Measurements from ENCODE around the gene HCRTR1. TPM values are rescaled to one million over a fixed set of nuclear protein-coding genes. Genes with fewer than 3 reads are reported as not detected.

Gene HCRTR1
- total RNA-seq, 2 donors from 2014 or later: not detected

DNA sequence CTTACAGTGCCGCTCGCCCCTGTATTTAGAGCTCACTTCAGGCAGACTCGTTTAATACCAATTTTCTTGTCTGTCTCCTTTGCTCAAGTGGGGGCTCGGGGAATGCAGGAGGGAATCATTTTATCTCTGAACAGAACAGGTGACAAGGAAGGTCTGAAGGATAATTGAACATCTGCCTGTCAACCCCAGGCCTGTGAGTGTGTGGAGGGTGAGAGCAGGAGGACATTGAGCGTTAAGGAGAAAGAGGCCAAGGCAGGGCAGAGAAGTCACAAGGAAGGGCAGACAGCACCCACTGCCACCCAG, 36.9 kb downstream of the HCRTR1 start:
- DNase-seq: no peak
- ATAC-seq: no peak
- H3K27me3 ChIP-seq: no peaks in the 10 kb centered on the region
- H3K4me3 ChIP-seq: no peak overlapping the region
- no peak for TF ChIP-seq POLR2A (IDR thresholded peaks at IDR 0.05)
- TF ChIP-seq, protein P1, sequence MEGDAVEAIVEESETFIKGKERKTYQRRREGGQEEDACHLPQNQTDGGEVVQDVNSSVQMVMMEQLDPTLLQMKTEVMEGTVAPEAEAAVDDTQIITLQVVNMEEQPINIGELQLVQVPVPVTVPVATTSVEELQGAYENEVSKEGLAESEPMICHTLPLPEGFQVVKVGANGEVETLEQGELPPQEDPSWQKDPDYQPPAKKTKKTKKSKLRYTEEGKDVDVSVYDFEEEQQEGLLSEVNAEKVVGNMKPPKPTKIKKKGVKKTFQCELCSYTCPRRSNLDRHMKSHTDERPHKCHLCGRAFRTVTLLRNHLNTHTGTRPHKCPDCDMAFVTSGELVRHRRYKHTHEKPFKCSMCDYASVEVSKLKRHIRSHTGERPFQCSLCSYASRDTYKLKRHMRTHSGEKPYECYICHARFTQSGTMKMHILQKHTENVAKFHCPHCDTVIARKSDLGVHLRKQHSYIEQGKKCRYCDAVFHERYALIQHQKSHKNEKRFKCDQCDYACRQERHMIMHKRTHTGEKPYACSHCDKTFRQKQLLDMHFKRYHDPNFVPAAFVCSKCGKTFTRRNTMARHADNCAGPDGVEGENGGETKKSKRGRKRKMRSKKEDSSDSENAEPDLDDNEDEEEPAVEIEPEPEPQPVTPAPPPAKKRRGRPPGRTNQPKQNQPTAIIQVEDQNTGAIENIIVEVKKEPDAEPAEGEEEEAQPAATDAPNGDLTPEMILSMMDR (IDR thresholded peaks at IDR 0.05): no peak
- no peaks in the 10 kb centered on the region for H3K36me3 ChIP-seq (replicated peaks in 1 of 2; ENCODE audit: insufficient read depth in 1 of 2, low read depth in 2 of 2)
- H3K27ac ChIP-seq: no peak overlapping the region
- no peaks in the 10 kb centered on the region for H3K4me1 ChIP-seq
- intact Hi-C loops (cut with DNase I): no loop called here
- 79 to 81% methylated on average over 5 of the region's 5 CpGs for WGBS, 2 donors
- no peaks in the 10 kb centered on the region for H3K9me3 ChIP-seq

DNA sequence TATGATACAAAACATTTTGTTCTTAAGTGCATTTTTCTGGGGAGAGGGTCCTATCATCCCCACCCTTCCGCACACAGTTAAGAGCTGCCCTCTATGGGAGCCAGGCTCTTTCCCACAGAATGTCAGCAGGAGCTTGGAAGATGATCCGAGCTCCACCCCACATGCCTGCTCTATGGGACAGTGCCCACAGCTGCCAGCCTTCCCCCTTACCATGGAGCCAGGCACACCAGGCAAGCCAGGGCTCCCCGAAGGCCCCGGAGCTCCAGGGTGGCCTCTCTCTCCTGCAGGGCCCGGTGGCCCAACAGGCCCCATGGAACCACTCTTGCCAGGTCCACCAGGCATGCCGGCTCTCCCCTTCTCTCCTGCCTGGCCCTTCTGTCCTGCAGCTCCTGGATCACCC, 37.6 kb downstream of the HCRTR1 start:
- H3K4me3 ChIP-seq: no peak overlapping the region
- no peaks in the 10 kb centered on the region for H3K9me3 ChIP-seq
- no peak for TF ChIP-seq POLR2A (IDR thresholded peaks at IDR 0.05)
- H3K36me3 ChIP-seq (replicated peaks in 1 of 2; ENCODE audit: insufficient read depth in 1 of 2, low read depth in 2 of 2): no peaks in the 10 kb centered on the region
- DNase-seq (no peak), ATAC-seq (no peak)
- 74 to 88% methylated on average over 6 of the region's 6 CpGs for WGBS, 2 donors
- intact Hi-C loops (cut with DNase I): no loop called here
- no peaks in the 10 kb centered on the region for H3K4me1 ChIP-seq
- no peaks in the 10 kb centered on the region for H3K27me3 ChIP-seq
- H3K27ac ChIP-seq: no peak overlapping the region

DNA sequence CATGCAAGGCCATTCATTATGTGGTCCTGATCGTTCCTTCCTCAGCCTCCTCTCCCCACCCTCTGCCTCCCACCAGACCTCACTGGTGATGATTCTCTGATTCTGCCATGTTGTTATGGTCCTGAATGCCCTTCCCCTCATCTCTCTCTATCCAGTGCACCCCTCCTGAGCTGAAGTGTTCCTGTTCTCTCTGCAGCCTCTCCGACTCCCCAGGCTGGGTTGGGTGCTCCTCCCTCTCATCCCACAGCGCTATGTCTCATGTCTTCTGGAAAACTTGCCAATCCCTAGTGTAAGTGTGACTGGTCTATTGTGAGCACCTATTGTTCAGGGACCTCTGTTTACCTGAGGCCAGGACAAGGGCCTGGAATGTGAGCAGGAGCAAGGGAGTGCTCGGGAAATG, 38.3 kb downstream of the HCRTR1 start:
- Histone ChIP-seq H3K9me3 (no peaks in the 10 kb centered on the region), H3K4me1 (no peaks in the 10 kb centered on the region), H3K36me3 (replicated peaks in 1 of 2; ENCODE audit: insufficient read depth in 1 of 2, low read depth in 2 of 2) (no peaks in the 10 kb centered on the region), H3K27ac (no peak overlapping the region), H3K27me3 (no peaks in the 10 kb centered on the region), H3K4me3 (no peak overlapping the region)
- no peak for DNase-seq
- 66 to 81% methylated on average over 4 of the region's 4 CpGs for WGBS, 2 donors
- intact Hi-C loops (cut with DNase I): no loop called here
- ATAC-seq: no peak
- TF ChIP-seq POLR2A (IDR thresholded peaks at IDR 0.05): no peak
- TF ChIP-seq, protein P1 (IDR thresholded peaks at IDR 0.05): no peak

DNA sequence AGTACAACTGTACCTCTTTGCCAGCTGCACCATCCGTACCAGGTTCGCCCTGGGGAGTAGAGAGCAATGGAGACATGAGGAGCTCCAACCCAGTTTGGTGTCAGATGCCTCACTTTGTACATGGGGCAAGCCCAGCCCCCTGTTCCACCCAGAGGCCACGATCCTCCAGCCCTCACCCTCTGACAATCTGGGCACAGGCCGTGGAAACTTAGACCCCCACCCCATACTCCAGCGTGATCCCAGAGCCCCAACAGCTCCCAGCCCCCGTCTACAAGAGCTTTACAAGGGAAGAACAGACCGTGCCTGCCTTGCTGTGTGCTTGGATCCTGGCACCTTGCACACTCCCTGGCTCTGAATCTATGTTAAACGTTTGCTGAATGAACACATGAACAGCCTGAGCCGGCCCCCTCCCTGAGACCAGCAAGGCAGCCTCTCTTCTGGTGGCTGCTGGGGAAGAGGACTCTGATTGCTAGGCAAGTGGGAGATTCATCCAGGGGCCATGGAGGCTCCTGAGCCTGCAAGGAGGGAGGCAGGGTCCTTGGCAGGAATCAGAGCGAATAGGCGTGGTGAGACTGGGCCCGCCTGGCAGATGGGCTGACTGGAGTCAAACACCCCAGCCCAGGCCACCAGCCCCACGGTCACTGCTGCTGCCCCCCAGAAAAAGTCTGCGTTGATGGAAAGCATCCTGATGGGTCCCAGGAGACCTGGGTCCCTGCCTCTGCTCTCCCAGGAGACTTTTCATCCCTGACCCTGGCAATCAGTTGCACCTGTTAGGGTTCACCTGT, 39.7 kb downstream of the HCRTR1 start:
- Histone ChIP-seq H3K27ac (no peak overlapping the region), H3K4me1 (no peaks in the 10 kb centered on the region), H3K4me3 (no peak overlapping the region), H3K9me3 (no peaks in the 10 kb centered on the region), H3K27me3 (no peaks in the 10 kb centered on the region), H3K36me3 (replicated peaks in 1 of 2; ENCODE audit: insufficient read depth in 1 of 2, low read depth in 2 of 2) (no peaks in the 10 kb centered on the region)
- no peak for TF ChIP-seq POLR2A (IDR thresholded peaks at IDR 0.05)
- TF ChIP-seq, protein P1 (IDR thresholded peaks at IDR 0.05): no peak
- ATAC-seq: no peak
- DNase-seq: no peak
- intact Hi-C loops (cut with DNase I): no loop called here
- WGBS, 2 donors: 70 to 76% methylated on average over 9 to 13 of the region's 14 CpGs

DNA sequence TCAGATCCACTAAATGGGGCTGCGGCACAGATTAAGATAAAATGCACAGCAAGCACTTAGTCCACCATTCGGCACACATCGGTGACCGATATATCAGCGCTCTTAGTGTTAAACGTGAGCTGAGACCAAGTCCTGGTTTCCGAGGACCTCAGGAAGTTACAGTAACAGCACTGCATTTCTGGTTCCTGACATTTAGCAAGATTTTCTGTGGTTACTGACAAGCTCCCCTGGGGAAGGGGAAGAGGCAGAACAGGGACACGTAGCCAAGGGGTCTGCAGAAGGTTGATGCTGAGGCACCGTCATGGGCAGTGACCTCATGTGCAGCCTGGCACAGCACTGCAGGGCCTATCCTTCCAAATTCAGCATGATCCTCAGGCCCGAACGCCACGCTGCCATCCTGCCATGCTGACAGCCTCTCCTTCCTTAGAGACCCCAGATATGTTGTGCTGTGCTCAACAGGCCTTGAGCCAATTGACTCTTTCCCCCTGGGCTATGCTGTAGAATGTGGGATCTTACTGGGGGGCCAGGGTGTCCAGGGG, 40.6 kb downstream of the HCRTR1 start:
- intact Hi-C loops (cut with DNase I): no loop called here
- ATAC-seq (no peak), DNase-seq (no peak)
- Histone ChIP-seq H3K4me3 (no peak overlapping the region), H3K9me3 (no peaks in the 10 kb centered on the region), H3K27me3 (no peaks in the 10 kb centered on the region), H3K36me3 (replicated peaks in 1 of 2; ENCODE audit: insufficient read depth in 1 of 2, low read depth in 2 of 2) (no peaks in the 10 kb centered on the region), H3K27ac (no peak overlapping the region), H3K4me1 (no peaks in the 10 kb centered on the region)
- 72 to 88% methylated on average over 9 to 12 of the region's 12 CpGs for WGBS, 2 donors
- TF ChIP-seq POLR2A (IDR thresholded peaks at IDR 0.05): no peak
- TF ChIP-seq, protein P1 (IDR thresholded peaks at IDR 0.05): no peak

Measured in body of pancreas (tissue), 4 donors.